ENCODE results near the gene CENPVL2.

DNA sequence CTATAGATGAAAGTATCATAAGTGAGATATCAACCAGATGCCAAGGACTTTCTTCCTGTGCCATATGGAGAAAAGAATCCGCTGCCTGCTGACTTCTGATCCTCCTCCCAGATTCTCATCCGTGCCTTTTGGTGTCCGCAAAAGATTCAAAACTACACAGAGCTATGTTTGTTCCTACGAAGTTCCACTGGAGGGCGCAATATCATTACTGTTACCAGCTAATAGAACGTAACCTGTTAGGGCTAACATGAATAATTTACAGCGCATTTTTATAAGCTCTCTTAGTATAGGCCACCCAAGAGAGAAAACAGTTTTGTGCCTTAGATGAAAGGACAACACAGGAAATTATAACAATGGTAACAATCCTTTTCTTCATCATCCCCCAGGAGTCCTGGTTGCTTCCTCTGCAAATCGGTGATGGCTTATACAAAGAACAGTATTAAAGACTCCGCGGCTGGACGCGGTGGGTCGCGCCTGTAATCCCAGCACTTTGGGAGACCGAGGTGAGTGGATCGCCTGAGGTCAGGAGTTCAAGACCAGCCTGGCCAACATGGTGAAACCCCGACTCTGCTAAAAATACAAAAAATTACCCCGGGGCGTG lies 41.1 kb downstream of the CENPVL2 start:
- TF ChIP-seq POLR2A (IDR thresholded peaks at IDR 0.05; ENCODE audit: low read length) = no peak
- TF ChIP-seq GATA1 (IDR thresholded peaks at IDR 0.05; ENCODE audit: low read depth, low read length) = no peak

Data from erythroblast (primary cell).